Measurements from ENCODE around the gene TBC1D5.
"Not testable (repeated sequence)": the region's sequence is repeated elsewhere in the genome, so short reads cannot be mapped to it uniquely, and the experiment has no call there.

TBC1D5 gene

DNA sequence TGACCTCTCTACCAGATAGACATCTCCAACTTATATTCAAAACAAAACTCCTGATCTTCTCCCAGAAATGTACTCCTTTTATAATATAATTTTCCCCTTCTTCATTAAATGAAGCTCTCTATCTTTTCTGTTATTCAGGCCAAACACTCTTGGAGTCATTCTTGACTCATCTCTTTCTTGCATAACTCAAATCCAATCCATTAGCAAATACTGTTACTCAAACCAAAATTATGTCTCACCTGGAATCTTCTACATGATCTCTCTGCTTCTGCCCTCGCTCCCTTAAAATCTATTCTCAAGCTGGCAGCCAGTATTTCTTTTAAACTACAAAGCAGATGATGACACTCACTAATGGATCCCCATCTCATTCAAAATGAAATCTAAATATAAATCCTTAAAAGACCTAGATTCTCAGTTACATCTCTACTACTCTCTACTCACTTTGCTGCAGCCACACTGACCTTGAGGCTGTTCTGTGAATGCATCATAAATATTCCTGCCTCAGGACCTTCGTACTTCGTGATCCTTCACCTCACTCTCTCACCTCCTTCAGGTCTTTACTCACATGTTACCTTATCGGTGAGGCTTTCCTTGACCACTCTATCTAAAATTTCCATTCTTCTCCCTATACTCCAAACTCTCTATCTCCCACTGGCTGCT is 160.9 kb downstream of the TBC1D5 start:
- DNase-seq: no peak

DNA sequence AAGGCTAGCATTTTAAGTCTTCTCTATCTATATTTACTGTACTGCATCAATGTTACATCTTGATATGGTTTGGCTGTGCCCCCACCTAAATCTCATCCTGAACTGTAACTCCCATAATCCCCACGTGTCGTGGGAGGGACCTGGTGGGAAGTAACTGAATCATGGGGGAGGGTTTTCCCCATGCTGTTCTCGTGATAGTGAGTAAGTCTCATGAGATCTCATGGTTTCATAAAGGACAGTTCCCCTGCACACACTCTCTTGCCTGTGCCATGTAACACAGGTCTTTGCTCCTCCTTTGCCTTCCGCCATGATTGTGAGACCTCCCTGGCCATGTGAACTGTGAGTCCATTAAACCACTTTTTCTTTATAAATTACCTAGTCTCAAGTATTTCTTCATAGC is 161.5 kb downstream of the TBC1D5 start:
- DNase-seq: no peak

DNA sequence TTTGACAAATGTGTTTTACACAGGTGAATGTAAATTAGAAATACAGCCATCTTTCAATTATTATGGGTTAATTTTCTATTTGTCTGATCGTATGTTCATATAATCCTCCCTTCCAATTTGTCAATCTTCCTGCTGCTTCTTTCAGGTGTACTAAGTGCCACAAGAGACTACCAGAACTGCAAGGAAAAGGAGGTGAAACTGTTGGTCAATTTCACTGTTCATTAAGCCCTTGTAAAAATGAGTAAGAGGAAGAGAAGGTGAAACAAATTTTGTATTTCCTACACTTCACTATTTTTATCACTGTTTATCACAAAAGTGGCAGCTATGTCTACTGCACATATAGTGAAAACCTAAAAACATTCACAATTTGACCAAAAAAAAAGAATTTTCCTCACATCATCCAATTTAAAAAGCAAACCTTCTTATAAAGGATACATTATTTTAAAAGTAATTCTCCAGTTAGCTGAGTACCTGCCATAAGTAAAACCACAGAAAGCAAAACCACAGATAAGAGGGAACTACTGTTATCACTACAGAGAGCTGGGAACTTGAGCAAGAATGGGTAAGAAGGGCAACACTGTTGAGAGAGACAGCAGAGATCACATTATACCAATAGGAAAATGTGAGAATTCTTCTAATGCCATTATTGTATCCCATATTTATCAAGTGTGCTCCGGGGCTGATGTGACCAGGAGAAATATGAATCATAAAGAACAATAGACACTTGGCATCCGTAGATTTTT is 163.0 kb downstream of the TBC1D5 start:
- no peak for DNase-seq

DNA sequence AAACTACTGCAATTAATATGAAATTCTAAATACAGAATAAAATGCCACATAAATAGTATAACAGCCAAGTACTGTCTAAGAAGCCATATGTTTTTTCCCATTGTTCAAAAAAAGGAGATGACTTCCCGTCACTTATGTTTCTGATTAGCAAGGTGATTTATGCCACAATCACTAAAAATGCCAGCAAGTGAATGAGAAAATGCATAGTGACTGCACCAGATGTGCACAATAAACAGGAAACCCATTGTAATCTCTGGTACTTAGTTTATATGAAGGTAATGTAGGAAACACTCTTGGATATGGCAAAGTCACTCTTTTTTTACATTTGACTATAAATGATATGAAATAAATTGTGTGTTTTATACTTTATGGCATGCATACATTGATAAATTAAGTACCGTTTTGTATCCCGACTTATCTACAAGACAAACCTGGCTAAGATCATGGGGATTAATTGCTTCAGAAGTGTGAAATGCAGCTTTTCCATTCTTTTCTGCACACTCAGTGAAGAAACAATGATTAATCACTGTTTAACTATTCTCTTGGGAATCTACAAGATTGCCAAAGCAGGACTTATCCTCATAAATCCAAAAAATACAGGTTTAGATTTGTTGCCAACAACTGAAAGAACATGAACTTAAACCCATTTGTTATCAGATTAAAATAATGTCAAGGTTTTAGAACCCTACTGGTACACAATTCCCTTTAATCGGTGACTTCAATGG is 164.5 kb downstream of the TBC1D5 start:
- DNase-seq: no peak

DNA sequence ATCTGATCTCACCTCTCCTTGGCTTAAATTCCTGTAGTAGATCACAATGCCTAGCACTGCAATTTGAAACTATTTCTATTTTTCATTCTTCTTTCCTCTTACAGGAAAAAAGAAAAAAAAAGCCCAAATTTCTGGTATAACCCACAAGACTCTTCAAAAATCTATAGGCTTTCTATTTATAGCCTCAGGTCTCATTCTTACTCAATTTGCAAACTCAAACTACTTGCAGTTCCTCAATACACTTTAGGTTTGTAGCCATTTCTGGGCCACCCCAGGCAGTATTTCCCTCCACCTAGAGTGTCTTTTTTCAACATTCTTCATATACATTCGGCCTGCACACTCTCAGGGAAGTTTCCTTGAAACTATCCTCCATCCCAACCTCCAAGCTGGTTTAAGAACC is 169.0 kb downstream of the TBC1D5 start:
- no peak for DNase-seq

DNA sequence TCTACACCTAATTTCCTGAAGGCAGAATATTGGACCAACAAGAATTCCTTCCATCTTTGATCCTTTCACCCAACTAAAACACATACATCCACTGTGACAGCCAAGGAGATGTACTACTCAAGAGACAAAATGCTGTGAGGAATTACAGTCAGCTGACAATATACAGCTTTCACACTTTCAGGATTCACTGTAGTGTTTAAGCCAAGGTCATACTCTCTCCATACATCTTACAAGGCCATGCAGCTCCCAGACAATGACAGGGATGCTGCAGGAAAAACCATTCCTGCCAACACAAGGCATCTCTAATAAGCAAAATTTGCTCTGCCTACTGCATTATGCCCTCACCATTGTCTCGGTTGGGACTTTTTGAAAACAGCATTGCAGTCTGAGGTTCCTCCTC is 170.7 kb downstream of the TBC1D5 start:
- DNase-seq: no peak

DNA sequence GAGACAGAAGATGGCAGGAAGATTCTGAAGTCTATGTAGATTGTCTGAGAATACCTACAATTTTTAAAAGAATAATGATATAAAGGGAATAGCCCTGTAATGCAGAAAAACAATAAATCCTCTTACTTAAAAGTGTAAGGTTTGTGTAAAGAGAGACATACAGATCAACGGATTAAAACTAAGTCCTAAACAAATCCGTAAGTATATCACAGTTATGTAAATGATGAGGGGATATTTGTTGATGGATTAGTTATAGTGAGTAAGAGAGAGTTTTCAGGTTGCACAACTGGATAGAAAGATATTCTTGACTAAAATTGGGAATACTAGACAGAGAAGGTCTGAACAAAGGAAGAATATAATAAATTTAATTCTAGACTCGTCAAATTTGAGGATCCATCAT is 179.6 kb downstream of the TBC1D5 start:
- no peak for DNase-seq

DNA sequence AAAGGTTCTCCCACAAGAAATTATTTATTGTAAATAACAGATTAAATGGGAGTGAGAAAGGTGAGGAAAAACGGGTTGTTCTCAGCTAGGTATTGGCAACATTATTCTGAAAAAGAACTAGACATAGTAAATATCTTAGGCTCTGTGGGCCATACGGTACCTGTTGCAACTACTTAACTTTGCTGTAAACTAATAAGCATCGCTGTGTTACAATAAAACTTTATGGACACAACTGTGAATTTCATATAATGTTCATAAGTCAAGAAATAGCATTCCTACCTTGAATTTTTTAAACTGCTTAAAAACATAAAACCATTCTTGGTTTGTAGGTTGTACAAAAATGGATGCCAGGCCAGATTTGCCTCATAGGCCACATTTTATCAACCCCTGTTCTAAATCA is 183.9 kb downstream of the TBC1D5 start:
- DNase-seq: no peak

DNA sequence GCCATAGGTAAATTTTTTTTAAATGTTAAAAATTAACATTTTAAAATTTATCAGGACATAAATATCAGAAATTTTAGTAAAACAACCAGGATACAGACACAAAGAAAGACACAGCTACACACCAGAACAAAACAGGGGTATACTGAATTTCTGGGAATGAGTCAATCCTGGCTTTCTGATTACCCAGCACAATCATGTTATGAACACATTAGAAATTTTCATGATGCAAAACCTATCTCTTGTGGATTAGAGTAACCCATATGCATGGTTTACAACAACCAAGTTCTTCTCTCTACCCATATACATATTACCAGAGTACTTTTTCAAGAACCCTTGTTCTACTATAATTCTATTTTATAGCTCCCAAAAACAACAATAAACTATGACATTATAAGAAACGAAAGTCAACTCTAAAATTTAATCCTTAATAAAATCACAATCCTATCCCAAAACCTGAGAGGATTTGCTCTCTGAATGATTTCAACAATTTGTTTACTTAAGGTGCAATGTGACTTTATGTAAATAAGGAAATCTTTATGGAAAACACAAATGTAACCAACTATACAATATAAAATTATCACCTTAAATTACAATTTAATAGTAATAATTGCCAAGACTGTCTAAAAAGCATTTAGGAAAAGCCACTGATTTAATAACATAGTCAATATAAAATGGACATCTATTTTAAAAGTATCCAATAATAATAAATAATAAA is 184.5 kb downstream of the TBC1D5 start:
- no peak for DNase-seq

DNA sequence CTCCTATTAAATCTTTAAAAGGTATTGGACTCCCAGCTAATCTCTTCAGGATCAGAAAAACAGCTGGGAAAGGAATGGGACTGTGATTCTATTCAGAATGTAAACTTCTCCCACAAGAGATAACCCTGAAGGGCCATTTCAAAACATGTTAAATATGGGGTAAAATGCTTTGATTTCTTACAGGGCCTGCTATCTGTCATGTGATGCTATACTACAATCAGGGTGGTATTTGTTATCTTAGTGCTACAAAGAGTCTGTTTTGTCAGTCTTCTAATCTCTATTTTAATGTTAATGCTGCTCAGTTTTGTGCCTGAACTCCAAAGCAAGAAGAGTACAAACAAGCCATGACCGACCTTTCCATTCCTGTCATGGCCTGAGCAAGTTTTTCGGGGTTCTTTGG is 186.9 kb downstream of the TBC1D5 start:
- no peak for DNase-seq

DNA sequence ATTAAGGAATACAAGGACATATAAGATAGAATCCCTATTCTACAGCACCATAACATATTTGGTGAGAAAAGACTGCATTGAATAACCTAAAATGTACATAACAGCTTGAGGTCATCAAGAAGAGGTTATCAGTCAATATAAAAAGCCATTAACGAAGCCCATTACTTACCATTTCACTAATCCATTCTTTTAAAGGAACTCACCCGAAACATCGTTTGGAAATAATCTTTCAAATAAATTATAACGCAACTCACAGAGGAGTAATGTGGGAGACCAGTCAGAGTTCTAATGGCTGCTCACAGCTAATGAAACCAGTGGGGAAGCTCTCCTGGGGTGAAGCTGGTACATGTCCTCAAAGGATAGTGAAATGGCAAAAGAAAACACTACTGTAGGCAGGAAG is 188.4 kb downstream of the TBC1D5 start:
- no peak for DNase-seq

DNA sequence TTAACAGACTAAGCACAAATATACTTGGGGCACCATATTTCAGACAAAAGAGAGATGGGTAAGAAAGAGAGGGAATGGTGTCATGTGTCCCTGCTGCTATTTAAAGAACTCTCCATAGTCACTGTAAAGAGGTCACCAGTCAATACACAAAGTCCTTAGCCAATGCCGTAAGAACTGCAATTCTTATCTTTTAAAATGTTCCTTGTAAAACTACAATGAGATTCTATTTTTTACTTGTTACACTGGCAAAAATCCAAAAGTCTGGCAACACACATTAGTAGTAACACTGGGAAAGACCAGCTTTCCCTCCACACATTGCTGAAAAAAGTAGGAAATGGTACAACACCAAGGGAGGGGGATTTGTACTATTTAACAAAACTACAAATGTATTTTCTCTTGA is 189.4 kb downstream of the TBC1D5 start:
- no peak for DNase-seq

DNA sequence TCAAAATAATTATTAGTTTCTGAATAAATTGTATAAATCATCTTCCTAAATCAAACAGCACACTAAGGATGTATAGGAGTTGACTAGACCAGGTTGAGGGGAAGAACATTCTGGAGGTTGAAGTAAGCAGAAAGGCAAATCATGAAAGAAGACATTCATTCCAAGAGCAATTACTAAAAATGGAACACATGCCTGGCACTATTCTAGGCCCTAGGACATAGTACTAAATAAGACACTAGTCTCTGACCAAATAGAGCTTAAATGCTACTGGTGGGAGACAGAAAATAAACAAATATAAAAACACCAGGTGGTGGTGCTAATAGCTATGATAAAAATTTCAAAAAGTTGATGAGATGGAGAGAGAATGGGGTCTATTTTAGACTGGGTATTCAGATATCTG is 190.1 kb downstream of the TBC1D5 start:
- no peak for DNase-seq

DNA sequence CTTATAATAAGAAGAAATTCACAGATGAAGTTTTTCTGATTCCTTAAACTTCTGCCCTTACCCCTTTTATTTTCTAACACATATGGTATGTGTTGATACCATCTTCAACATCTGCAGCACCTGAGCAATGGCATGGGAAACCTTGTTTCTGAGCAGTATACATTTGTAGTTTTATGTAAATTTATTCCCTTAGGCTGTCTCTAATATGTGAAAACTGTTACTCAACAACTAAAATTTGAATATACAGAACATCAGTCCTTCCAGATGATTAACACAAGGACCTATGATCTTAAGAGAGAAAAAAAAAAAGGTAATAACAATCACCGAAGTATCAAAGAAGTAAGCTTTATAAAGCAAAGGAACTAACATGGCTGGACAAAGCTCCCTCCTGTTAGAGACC is 190.5 kb downstream of the TBC1D5 start:
- no peak for DNase-seq

DNA sequence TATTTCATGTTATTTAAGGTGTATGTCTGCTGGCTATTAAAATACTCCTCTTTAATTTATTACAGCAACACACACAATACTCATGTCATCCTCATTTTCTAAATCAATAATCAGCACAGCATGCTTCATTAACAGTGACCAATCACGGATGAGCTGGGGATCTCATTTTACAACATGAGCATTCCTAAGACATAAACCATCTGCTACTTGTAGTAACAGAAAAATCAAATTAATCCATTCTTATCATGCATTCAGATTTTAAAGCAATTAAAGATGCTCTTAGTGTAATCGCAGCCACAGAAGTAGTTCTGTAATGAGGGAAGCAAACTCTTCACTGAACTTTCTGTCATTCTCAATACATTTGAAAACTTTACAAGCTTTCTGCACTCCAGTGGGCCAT is 191.1 kb downstream of the TBC1D5 start:
- no peak for DNase-seq

DNA sequence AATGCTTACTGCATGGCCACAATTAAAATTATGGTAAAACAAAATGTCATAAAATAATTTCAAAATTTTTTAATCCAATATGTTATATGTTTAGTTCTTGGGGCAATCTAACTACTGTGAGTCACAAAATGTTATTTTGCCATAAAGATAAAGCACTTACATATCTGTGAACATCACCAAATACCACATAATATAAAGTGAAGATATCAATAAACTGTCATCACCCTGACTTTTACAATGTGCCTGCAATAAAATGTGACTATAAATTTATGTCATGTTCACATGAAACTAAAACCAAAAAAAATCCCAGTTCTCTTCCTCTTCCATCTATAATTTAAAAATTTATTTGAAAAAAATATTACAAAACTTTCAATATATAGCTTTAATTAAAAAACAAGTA is 191.8 kb downstream of the TBC1D5 start:
- no peak for DNase-seq

DNA sequence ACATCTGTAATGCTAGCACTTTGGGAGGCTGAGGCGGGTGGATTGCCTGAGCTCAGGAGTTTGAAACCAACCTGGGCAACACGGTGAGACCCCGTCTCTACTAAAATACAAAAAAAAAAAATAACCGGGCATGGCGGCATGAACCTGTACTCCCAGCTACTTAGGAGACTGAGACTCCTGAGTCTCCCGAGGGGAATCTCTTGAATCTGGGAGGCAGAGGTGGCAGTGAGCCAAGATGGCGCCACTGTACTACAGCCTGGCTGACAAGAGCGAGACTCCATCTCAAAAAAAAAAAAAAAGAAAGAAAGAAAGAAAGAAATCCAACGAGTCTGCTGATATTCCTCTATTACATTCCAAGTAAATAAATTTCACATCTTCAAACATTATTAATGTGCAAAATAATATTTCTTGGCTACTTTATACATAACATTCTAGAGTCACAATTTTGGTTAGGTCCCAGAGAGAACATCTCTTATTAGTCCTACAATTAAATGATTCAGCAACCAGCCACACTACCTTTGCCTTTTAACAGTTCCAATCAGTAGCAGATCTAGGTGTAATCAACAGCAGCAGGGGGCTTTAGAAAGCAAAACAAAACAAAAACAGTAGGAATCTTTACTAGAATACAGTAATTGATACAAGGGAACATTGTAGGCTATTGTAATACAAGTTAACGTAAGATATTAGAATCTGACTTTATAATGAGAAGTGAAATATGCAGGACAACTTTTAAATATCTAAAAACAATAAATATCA is 195.8 kb downstream of the TBC1D5 start:
- no peak for DNase-seq

DNA sequence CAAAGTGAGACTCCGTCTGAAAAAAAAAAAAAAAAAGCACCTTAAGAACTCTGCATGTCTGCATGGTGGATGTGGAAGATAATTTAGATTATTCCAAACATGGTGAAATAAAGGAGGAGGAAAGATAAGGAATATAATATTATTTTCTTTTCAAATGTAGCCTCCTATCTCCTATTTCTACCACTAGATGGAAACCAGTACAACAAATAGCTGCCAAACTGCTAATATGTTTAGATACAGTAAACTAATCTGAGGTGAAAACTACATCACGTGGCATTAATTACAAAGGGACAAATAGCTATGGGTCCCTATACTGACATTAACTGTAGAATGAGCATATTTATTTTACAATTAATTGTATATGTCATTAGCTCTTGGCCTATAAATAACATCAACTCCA is 197.8 kb downstream of the TBC1D5 start:
- DNase-seq: no peak

DNA sequence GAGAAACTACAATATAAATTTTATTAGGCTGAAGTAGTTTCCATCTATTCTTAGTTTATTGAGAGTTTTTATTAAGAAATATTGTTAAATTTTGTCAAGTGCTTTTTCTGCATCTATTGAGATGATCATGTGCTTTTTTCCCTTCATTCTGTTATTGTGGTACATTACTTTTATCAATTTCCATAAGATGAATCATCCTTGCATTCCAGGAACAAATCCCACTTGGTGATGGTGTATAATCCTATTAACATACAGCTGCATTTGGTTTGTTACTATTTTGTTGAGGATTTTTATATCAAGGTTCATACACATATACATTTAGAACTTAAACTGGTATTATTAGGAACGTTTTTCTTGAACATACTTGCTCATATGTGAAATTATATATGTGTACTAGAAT is 199.8 kb downstream of the TBC1D5 start:
- DNase-seq: no peak

DNA sequence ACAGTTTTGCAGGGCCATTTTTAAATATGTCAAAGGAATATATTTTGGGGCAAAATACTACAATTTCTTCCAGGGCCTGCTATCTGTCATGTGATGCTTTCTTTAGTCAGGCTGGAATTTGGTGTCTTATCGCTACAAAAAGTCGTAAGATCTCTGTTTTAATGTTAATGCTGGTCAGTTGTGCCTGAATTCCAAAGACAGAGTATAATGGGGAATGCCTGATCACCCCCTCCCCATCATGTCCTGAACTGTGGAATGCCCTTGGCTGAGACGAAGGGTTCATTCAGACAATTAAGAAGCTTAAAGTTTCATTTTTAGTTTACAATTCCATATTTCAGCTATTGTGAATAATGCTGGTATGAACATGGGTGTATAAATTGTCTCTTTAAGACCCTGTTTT is 203.0 kb downstream of the TBC1D5 start:
- DNase-seq: no peak

DNA sequence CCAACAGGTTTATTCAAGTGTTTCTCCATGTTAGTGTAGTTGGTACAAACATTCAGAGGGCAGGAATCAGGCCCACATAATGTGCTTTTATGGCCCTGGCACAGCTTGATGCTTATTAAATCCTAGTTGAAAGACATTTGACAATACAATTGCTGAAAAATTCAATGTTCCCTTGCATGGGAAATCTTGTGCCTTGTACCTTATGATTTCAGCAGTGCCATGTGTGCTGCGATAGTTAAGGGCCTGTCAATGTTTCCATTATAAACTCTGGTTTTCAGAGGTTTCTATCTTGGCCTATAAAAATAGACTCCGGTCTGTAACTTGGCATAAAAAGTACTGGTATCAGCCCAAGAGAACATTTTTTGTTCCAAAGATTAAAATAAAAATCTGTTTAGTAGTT is 207.2 kb downstream of the TBC1D5 start:
- DNase-seq: no peak

DNA sequence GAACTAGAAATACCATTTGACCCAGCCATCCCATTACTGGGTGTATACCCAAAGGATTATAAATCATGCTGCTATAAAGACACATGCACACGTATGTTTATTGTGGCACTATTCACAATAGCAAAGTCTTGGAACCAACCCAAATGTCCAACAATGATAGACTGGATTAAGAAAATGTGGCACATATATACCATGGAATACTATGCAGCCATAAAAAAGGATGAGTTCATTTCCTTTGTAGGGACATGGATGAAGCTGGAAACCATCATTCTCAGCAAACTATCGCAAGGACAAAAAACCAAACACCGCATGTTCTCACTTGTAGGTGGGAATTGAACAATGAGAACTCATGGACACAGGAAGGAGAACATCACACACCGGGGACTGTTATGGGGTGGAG is 210.0 kb downstream of the TBC1D5 start:
- not testable (repeated sequence) for DNase-seq

DNA sequence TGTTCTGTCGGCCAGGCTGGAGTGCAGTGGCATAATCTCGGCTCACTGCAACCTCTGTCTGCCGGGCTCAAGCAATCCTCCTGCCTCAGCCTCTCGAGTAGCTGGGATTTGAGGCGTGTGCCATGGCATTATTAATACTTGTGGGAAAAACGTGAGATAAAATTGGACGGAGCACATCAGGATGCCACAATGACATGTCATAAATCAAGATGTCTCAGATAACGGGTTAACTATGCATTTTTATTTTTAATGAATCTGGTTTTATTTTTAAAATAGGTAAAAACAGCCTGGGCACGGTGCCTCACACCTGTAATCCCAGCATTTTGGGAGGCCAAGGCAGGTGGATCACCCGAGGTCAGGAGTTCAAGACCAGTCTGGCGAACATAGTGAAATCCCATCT is 212.8 kb downstream of the TBC1D5 start:
- no peak for DNase-seq
